NCI-H2196 treated with DMSO at 0.1 percent for 48 hours (cell line): ENCODE data around the gene TMEM263.

Experiments used
- DNase-seq: peaks from one replicate; lab custom pipeline; 2025; ENCODE audit not compliant: unreplicated experiment; lab: John Stamatoyannopoulos, UW

TMEM263 gene

GRCh38 chr12:106947461-106947860, 8.2 kb upstream of the TMEM263 start:
- DNase-seq = no peak

DNA sequence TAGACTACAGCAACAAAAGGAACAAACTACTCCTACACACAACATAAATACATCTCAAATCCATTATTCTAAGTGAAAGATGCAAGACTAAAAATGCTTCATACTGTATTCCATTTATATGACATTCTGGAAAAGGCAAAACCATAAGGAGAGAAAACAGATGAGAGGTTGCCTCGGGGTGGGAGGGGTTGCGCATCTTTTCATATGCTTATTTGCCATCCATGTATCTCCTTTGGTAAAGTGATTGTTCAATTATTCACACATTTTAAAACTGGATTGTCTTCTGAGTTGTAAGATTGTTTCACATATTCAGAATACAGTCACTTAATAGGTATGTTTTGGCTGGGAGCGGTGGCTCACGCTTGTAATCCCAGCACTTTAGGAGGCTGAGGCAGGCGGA, 5.1 kb upstream of the TMEM263 start:
- no peak for DNase-seq

- no peak for DNase-seq
Measured at GRCh38 chr12:106953352-106954250, 2.1 kb upstream of the TMEM263 start.

DNA sequence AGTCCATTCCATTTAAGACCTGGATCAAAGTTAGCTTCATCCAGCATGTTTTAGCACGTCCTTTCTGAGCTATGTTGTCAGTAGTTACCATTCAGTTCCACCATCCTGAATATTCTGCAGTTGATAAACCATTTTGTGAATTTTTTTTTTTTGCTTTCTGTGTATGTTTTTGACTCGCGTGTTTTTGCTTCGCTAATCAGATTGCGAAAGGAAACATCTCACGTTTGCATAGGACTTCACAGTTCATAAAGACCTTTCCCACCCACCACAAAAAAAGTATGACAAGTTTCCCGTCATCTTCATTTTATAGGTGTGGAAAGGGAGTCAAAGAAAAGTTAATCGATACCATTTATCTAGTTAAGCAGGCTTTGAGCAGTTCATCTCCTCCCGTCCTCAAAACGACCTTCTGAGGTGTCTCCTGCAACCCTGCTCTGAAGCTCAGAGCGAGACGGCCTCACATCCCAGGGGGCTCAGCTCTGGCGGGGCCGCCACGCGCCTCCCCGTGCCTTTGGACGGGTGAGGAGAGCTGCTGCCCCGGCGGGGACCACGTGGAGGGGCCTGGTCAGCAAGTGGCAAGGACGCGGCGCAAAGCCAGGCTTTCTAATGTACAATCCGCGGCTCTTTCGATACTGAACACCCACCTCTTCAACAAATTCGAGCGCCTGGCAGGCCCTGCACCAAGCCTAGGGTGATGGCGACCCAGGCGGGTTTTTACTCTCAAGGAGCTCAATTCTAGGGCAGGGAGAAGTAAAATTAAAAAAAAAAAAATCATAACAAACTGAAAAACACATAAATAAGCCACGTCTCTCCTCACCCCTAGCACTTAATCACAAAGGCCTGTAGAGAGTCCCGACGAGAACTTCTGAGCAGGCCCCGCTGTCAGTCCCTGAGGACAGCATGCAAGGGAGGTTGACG, 988 bp upstream of the TMEM263 start:
- DNase-seq = no peak

DNA sequence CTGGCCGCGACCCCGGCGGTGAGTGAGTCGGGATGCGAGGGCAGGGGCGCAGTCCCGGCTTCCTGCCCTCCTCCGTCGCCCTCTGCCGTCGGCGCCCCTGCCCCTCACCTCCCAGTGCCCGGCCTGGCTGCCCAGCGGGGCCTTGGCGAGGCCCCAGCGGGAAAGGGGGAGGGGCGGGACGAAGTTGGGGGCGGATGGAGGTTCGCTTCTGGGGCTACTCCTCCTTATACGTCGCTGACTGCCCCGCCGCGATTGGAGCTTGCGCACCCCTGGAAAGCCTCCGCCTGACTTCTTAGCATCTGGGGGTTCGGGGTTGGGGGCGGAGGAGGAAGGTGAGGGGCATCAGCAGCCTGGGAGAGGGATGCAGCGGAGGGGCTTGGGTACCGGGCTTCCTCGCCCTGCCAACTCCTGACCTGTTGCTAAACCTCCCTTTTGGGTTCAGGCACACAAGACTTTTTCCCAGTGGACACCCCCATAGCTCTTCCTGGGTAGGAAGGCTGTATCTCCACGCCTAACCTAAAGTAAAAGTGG, 406 bp downstream of the TMEM263 start:
- DNase-seq = no peak

GRCh38 chr12:106957583-106957982, 1.9 kb downstream of the TMEM263 start:
- DNase-seq = no peak

GRCh38 chr12:106960443-106960842, 4.7 kb downstream of the TMEM263 start:
- no peak for DNase-seq

DNA sequence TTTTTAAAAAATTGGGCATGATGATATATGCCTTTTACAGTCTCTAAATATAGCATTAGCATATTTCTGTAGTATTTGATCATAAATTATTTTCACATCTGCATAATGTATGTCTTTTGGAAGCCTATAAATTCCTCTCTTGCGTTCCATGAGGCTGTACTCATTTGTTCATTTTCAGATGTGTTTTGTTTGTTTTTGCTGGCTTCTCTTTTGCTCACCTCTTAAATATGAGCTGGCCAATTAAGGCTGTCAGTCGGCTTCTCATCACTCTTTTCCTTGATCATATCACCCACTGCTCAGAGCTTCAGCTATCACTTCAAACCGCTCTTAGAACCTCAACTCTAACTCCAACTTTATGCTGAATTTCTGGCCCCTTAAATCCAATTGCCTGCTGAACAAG, 6.6 kb downstream of the TMEM263 start:
- DNase-seq = no peak

- no peak for DNase-seq
Measured at GRCh38 chr12:106964526-106964925, 8.8 kb downstream of the TMEM263 start.

DNA sequence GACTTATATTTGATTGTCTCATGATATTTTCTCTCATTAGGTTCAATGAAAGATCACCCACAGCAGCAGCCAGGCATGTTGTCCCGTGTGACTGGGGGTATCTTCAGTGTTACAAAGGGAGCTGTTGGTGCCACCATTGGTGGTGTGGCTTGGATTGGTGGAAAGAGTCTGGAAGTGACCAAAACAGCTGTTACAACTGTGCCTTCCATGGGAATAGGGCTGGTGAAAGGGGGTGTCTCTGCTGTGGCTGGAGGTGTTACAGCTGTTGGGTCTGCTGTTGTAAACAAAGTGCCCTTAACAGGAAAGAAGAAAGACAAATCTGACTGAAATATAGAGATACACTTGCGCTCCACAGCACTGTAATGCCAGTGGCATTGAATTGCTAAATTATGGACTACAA, 15.4 kb downstream of the TMEM263 start:
- no peak for DNase-seq

- no peak for DNase-seq
Measured at GRCh38 chr12:106973545-106973944, 17.8 kb downstream of the TMEM263 start.

- no peak for DNase-seq
Measured at GRCh38 chr12:106974511-106974910, 18.8 kb downstream of the TMEM263 start.

- DNase-seq = no peak
Measured at GRCh38 chr12:106975098-106975497, 19.4 kb downstream of the TMEM263 start.

DNA sequence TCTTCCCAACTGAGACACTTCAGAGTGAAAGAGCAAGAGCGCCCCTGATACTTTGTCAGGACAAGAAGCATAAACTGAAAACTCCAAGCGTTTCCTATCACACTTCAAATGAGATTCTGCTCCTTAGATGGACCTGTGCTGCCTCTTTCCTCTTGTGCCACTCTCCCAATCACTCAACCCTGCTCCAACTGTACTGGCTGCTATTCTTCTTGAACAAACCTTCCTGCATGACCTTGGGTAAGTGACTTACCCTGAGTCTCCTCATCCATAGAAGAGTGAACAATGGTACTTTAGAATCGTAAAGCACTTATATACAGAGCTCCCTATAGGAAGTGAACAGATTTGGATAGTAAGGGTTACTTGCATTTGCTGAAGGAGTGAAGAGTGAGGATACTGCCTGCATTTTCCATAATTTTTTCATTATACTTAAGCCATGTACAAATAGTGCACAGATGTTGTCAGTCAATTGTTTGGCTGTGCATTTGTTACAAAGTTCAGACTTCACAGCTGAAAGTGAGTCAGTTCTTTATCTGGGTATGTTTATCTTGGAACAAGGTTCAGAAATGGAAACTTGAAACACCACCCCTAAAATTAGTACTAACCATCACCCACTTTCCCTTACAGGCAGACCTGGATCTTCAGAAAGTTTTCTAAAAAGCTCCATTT, 20.4 kb downstream of the TMEM263 start:
- DNase-seq = no peak

GRCh38 chr12:106976668-106977067, 21.0 kb downstream of the TMEM263 start:
- no peak for DNase-seq

DNA sequence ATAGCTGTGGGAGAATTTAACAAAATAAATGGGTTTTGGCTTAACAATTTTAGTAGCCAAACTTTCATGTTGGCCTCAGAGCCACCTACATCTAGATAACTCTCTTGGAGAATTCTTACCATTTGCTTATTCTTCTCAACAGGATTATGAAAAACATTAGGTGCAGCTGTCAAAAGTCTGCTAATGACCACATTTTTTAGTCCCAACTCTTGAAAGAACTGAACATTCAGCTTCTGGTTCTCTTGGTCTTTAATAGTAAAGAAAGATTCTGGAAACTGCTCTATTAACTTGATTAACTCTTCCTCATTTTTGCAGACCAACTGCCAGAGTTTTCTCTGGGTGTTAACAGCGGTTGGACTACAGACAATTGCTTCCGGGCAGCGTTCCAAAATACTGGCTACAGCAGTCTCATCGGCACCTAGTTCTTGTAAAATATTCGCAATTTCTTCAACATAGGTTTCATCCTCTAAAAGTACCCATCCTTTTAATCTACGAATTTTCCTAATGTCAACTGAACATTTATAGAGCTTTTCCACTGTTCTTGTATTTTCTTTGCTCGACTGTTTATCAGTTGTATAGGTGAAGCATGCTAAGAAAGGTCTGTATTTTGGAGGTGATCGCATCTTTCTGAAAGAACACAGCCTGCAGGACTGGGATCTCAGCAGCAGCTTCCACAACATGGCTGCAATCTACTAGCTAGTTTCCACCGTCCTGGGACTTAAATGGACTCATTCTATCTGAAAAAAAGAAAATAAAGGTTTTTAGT, 22.5 kb downstream of the TMEM263 start:
- DNase-seq = peak; percentile 45

GRCh38 chr12:106980944-106981343, 25.2 kb downstream of the TMEM263 start:
- DNase-seq = no peak

DNA sequence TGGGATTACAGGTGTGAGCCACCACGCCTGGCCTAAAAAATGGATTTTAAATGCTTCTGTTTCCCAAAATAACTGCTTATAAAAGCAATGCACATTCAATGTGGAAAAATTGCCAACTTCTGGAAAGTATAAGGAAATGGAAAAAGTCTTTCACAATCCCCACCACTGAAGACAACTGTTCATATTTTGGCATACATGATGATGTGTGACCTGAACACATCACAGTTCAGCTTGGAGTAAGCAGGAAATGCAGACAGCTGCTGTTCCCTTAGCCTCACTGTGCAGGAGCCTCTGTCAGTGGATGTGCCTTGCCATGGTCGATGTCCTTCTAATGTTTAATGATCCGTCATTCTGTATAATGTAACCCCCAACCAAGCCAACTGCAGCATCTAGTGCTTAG, 26.1 kb downstream of the TMEM263 start:
- DNase-seq = no peak

- no peak for DNase-seq
Measured at GRCh38 chr12:106982229-106982628, 26.5 kb downstream of the TMEM263 start.

DNA sequence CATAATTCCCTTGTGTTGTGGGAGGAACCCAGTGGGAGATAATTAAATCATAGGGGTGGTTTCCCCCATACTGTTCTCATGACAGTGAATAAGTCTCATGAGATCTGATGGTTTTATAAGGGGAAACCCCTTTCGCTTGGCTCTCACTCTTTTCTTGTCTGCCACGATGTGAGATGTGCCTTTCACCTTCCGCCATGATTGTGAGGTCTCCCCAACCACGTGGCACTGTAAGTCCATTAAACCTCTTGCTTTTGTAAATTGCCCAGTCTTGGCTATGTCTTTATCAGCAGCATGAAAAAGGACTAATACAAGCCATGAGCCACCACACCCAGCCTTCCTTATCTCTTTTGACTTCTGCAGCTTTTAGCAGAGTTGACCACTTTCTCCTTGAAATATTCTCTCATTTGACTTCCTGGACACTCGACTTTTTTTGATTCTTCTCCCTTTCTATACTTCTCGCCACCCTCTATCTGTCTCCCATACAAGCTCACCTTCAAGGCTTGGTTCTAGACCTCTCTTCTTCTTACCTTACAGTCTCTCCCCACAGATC, 29.0 kb downstream of the TMEM263 start:
- DNase-seq = no peak
